WTC11 (cell line): ENCODE measurements around the gene KCND3.

Source experiments
- CREB1 ChIP-seq: sonication (generic); formaldehyde crosslinking; IDR thresholded peaks from 2 replicates; pipeline ENCODE4 v1.8.0; 2023; ENCODE audit warnings: mild to moderate bottlenecking, missing genetic modification reagents
- CTCF ChIP-seq: fragments of 200-600 bp; IDR thresholded peaks from 2 replicates; pipeline ENCODE4 v1.8.0; 2022; ENCODE audit warnings: antibody characterized with exemption
- ETV6 ChIP-seq: sonication (generic); formaldehyde crosslinking; IDR thresholded peaks from 2 replicates; pipeline ENCODE4 v1.8.1; 2022; ENCODE audit warnings: mild to moderate bottlenecking, missing genetic modification reagents
- HMGA2 ChIP-seq: fragments of 250-450 bp; sonication (Bioruptor Pico); IDR thresholded peaks from 2 replicates; pipeline ENCODE4 v1.4.0; 2021; ENCODE audit warnings: mild to moderate bottlenecking, moderate library complexity
- IRF1 ChIP-seq: sonication (generic); formaldehyde crosslinking; IDR thresholded peaks from 2 replicates; pipeline ENCODE4 v1.8.0; 2023; ENCODE audit warnings: missing genetic modification reagents
- NFE2L1 ChIP-seq: sonication (generic); formaldehyde crosslinking; IDR thresholded peaks from 2 replicates; pipeline ENCODE4 v1.8.1; 2023; ENCODE audit warnings: missing genetic modification reagents
- NFYB ChIP-seq: sonication (generic); formaldehyde crosslinking; conservative IDR thresholded peaks from 2 replicates; pipeline ENCODE4 v1.8.0; 2022; ENCODE audit warnings: low read depth, missing genetic modification reagents
- USF2 ChIP-seq: sonication (generic); formaldehyde crosslinking; IDR thresholded peaks from 2 replicates; pipeline ENCODE4 v1.8.1; 2023; ENCODE audit warnings: mild to moderate bottlenecking, missing genetic modification reagents, moderate library complexity
- ZBTB43 ChIP-seq: sonication (generic); formaldehyde crosslinking; IDR thresholded peaks from 2 replicates; pipeline ENCODE4 v1.8.1; 2023; ENCODE audit warnings: mild to moderate bottlenecking, missing genetic modification reagents
- ZNF138 ChIP-seq: sonication (generic); formaldehyde crosslinking; conservative IDR thresholded peaks from 2 replicates; pipeline ENCODE4 v1.8.1; 2022; ENCODE audit warnings: mild to moderate bottlenecking, moderate library complexity, missing genetic modification reagents
- ZNF263 ChIP-seq: sonication (generic); formaldehyde crosslinking; IDR thresholded peaks from 2 replicates; pipeline ENCODE4 v1.8.1; 2022; ENCODE audit warnings: low read depth, mild to moderate bottlenecking, moderate library complexity, missing genetic modification reagents
- TF ChIP-seq, protein P1 (sequence below): sonication (generic); formaldehyde crosslinking; IDR thresholded peaks from 2 replicates; pipeline ENCODE4 v1.8.1; 2022; ENCODE audit warnings: low read depth, mild to moderate bottlenecking, moderate library complexity, missing genetic modification reagents, borderline replicate concordance

- TF ChIP-seq, protein P1, sequence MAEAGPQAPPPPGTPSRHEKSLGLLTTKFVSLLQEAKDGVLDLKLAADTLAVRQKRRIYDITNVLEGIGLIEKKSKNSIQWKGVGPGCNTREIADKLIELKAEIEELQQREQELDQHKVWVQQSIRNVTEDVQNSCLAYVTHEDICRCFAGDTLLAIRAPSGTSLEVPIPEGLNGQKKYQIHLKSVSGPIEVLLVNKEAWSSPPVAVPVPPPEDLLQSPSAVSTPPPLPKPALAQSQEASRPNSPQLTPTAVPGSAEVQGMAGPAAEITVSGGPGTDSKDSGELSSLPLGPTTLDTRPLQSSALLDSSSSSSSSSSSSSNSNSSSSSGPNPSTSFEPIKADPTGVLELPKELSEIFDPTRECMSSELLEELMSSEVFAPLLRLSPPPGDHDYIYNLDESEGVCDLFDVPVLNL (CRISPR knock-in tag), result no peak
- TF ChIP-seq CTCF, result no peak
- no peak for TF ChIP-seq USF2 (CRISPR knock-in tag)
- no peak for TF ChIP-seq HMGA2
- no peak for TF ChIP-seq ETV6
- no peak for TF ChIP-seq CREB1 (CRISPR knock-in tag)
- no peak for TF ChIP-seq ZNF138 (CRISPR knock-in tag)
- TF ChIP-seq IRF1 (CRISPR knock-in tag), result no peak
- TF ChIP-seq NFE2L1 (CRISPR knock-in tag), result no peak
- no peak for TF ChIP-seq ZNF263
- TF ChIP-seq ZBTB43 (CRISPR knock-in tag), result no peak
- no peak for TF ChIP-seq NFYB
Measured at GRCh38 chr1:111841189-111841588, 148.3 kb downstream of the KCND3 start.
